ENCODE measurements around the gene EHD2. TPM values are rescaled to one million over a fixed set of nuclear protein-coding genes. Genes with fewer than 3 reads are reported as not detected.
"Not testable (repeated sequence)": the region's sequence is repeated elsewhere in the genome, so short reads cannot be mapped to it uniquely, and the experiment has no call there.

The EHD2 gene
- total RNA-seq, 6 experiments from 2014 or later: 321 to 395 (median 334) TPM

GRCh38 chr19:47766359-47766620, 53.1 kb downstream of the EHD2 start:
- H3K4me1 Mint-ChIP-seq (ENCODE audit: low read depth): peaks cover 6% of the 10 kb centered on the region; the same call in 1 of the 2 replicates
- H3K36me3 Mint-ChIP-seq (ENCODE audit: low read depth): no peaks in the 10 kb centered on the region
- peaks cover 9% of the 10 kb centered on the region for H3K27me3 Mint-ChIP-seq (ENCODE audit: insufficient read depth)
- no peaks in the 10 kb centered on the region for H3K9me3 Mint-ChIP-seq
- no peak overlapping the region for H3K27ac Mint-ChIP-seq
- H3K4me3 Mint-ChIP-seq: no peak overlapping the region
- no peak for TF ChIP-seq CTCF (IDR thresholded peaks at IDR 0.05)
- no peak for DNase-seq

GRCh38 chr19:47766670-47767069, 53.4 kb downstream of the EHD2 start:
- H3K27me3 Mint-ChIP-seq (ENCODE audit: insufficient read depth): peaks cover 11% of the 10 kb centered on the region
- H3K4me1 Mint-ChIP-seq (ENCODE audit: low read depth): peaks cover 6% of the 10 kb centered on the region; the same call in 1 of the 2 replicates
- TF ChIP-seq CTCF (IDR thresholded peaks at IDR 0.05): no peak
- no peak overlapping the region for H3K27ac Mint-ChIP-seq
- no peaks in the 10 kb centered on the region for H3K36me3 Mint-ChIP-seq (ENCODE audit: low read depth)
- DNase-seq: no peak
- H3K4me3 Mint-ChIP-seq: no peak overlapping the region
- H3K9me3 Mint-ChIP-seq: no peaks in the 10 kb centered on the region

- no peak for DNase-seq
- H3K36me3 Mint-ChIP-seq (ENCODE audit: low read depth): no peaks in the 10 kb centered on the region
- H3K27ac Mint-ChIP-seq: no peak overlapping the region
- H3K4me3 Mint-ChIP-seq: no peak overlapping the region
- H3K9me3 Mint-ChIP-seq: no peaks in the 10 kb centered on the region
- H3K4me1 Mint-ChIP-seq (ENCODE audit: low read depth): peaks cover 6% of the 10 kb centered on the region; the same call in 1 of the 2 replicates
- H3K27me3 Mint-ChIP-seq (ENCODE audit: insufficient read depth): peaks cover 11% of the 10 kb centered on the region
- no peak for TF ChIP-seq CTCF (IDR thresholded peaks at IDR 0.05)
Measured at GRCh38 chr19:47767349-47767748, 54.1 kb downstream of the EHD2 start.

DNA sequence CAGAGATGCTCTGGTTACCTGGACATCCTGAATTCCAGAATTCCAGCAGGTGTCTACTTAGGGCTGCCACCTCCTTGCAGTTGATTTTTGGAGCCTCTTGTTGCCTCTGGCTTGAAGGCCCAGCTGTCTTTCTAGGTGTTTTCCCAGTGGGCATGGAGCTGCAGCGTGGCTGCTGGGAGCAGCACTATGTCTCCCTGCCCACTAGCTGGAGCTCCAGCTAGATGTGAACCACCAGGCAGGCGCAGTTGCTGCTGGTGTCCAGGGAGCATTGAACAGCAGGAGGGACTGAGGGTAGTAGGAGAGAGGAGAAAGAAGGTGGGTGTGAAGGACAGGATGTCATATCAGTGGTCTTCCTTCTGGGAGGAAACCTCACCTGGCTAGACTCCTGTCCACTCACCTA, 55.4 kb downstream of the EHD2 start:
- no peak overlapping the region for H3K27ac Mint-ChIP-seq
- DNase-seq: no peak
- H3K9me3 Mint-ChIP-seq: no peaks in the 10 kb centered on the region
- no peaks in the 10 kb centered on the region for H3K36me3 Mint-ChIP-seq (ENCODE audit: low read depth)
- no peaks in the 10 kb centered on the region for H3K4me1 Mint-ChIP-seq (ENCODE audit: low read depth)
- no peak overlapping the region for H3K4me3 Mint-ChIP-seq
- H3K27me3 Mint-ChIP-seq (ENCODE audit: insufficient read depth): peaks cover 8% of the 10 kb centered on the region
- 0 out of 2 replicates have a peak, but pooled peaks have one; percentile 14 for TF ChIP-seq CTCF (IDR thresholded peaks at IDR 0.05)

DNA sequence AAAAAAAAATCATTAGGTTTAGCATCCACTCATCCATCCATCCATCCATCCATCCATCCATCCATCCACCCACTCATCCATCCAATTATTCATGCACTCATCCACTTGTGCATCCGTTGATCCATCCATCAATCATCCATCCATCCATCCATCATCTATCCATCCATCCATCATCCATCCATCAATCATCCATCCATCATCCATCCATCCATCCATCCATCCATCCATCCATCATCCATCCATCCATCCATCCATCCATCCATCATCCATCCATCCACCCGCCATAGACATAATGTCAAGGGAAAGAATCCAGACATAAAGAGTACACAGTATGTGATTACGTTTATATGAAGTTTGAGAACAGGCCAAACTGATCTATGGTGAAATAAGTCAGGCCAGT, 56.3 kb downstream of the EHD2 start:
- Mint-ChIP-seq H3K36me3 (ENCODE audit: low read depth) (no peaks in the 10 kb centered on the region), H3K4me3 (no peak overlapping the region), H3K27me3 (ENCODE audit: insufficient read depth) (peaks cover 8% of the 10 kb centered on the region), H3K9me3 (no peaks in the 10 kb centered on the region), H3K27ac (no peak overlapping the region), H3K4me1 (ENCODE audit: low read depth) (no peaks in the 10 kb centered on the region)
- no peak for TF ChIP-seq CTCF (IDR thresholded peaks at IDR 0.05)
- DNase-seq: no peak

GRCh38 chr19:47771291-47771690, 58.1 kb downstream of the EHD2 start:
- H3K27ac Mint-ChIP-seq; H3K27me3 Mint-ChIP-seq (ENCODE audit: insufficient read depth); H3K9me3 Mint-ChIP-seq; H3K36me3 Mint-ChIP-seq (ENCODE audit: low read depth); DNase-seq; H3K4me1 Mint-ChIP-seq (ENCODE audit: low read depth); H3K4me3 Mint-ChIP-seq: not testable (repeated sequence)
